ENCODE results near the gene R3HDM2. TPM values are rescaled to one million over a fixed set of nuclear protein-coding genes. Genes with fewer than 3 reads are reported as not detected.
"Not testable (repeated sequence)": the region's sequence is repeated elsewhere in the genome, so short reads cannot be mapped to it uniquely, and the experiment has no call there.

The R3HDM2 gene
- total RNA-seq, 3 donors from 2014 or later = 31.6 to 43.0 (median 35.7) TPM

GRCh38 chr12:57340104-57340503 is 90.7 kb downstream of the R3HDM2 start:
- H3K4me1 ChIP-seq = no peaks in the 10 kb centered on the region
- TF ChIP-seq POLR2A (IDR thresholded peaks at IDR 0.05) (no peak), CTCF (IDR thresholded peaks at IDR 0.05) (no peak), POLR2AphosphoS5 (IDR thresholded peaks at IDR 0.05) (no peak)
- H3K27ac ChIP-seq = no peak overlapping the region
- intact Hi-C loops (cut with DNase I; ENCODE audit: low total_unique reads) = no loop called here
- H3K9me3 ChIP-seq = no peaks in the 10 kb centered on the region
- no peak overlapping the region for H3K4me3 ChIP-seq
- H3K27me3 ChIP-seq = no peaks in the 10 kb centered on the region
- H3K36me3 ChIP-seq = no peaks in the 10 kb centered on the region
- no peak for DNase-seq (ENCODE audit: low spot score in 2 of 2)

- H3K27ac ChIP-seq; intact Hi-C loops (cut with DNase I; ENCODE audit: low total_unique reads); H3K36me3 ChIP-seq; H3K27me3 ChIP-seq; H3K4me1 ChIP-seq; H3K4me3 ChIP-seq; DNase-seq (ENCODE audit: low spot score in 2 of 2); H3K9me3 ChIP-seq: not testable (repeated sequence)
Measured at GRCh38 chr12:57336299-57336698, 94.5 kb downstream of the R3HDM2 start.

- Histone ChIP-seq H3K36me3 (no peaks in the 10 kb centered on the region), H3K27ac (no peak overlapping the region), H3K27me3 (no peaks in the 10 kb centered on the region), H3K4me3 (no peak overlapping the region), H3K4me1 (no peaks in the 10 kb centered on the region), H3K9me3 (no peaks in the 10 kb centered on the region)
- no peak for DNase-seq (ENCODE audit: low spot score in 2 of 2)
- intact Hi-C loops (cut with DNase I; ENCODE audit: low total_unique reads) = no loop called here
- TF ChIP-seq CTCF (IDR thresholded peaks at IDR 0.05) (no peak), POLR2A (IDR thresholded peaks at IDR 0.05) (no peak), POLR2AphosphoS5 (IDR thresholded peaks at IDR 0.05) (no peak)
Measured at GRCh38 chr12:57334219-57334618, 96.6 kb downstream of the R3HDM2 start.

- TF ChIP-seq CTCF (IDR thresholded peaks at IDR 0.05) = no peak
- no peak for TF ChIP-seq POLR2A (IDR thresholded peaks at IDR 0.05)
- TF ChIP-seq POLR2AphosphoS5 (IDR thresholded peaks at IDR 0.05) = no peak
- Histone ChIP-seq H3K27ac (no peak overlapping the region), H3K4me1 (no peaks in the 10 kb centered on the region), H3K4me3 (no peak overlapping the region), H3K9me3 (no peaks in the 10 kb centered on the region), H3K36me3 (no peaks in the 10 kb centered on the region), H3K27me3 (no peaks in the 10 kb centered on the region)
- no peak for DNase-seq (ENCODE audit: low spot score in 2 of 2)
- intact Hi-C loops (cut with DNase I; ENCODE audit: low total_unique reads) = no loop called here
Measured at GRCh38 chr12:57332646-57333312, 98.1 kb downstream of the R3HDM2 start.

GRCh38 chr12:57330992-57331391 is 99.9 kb downstream of the R3HDM2 start:
- no peaks in the 10 kb centered on the region for H3K36me3 ChIP-seq
- H3K9me3 ChIP-seq = no peaks in the 10 kb centered on the region
- H3K4me1 ChIP-seq = no peaks in the 10 kb centered on the region
- TF ChIP-seq POLR2A (IDR thresholded peaks at IDR 0.05) = no peak
- TF ChIP-seq CTCF (IDR thresholded peaks at IDR 0.05) = no peak
- no peak for TF ChIP-seq POLR2AphosphoS5 (IDR thresholded peaks at IDR 0.05)
- no peak overlapping the region for H3K4me3 ChIP-seq
- DNase-seq (ENCODE audit: low spot score in 2 of 2) = no peak
- H3K27me3 ChIP-seq = no peaks in the 10 kb centered on the region
- no peak overlapping the region for H3K27ac ChIP-seq
- intact Hi-C loops (cut with DNase I; ENCODE audit: low total_unique reads) = no loop called here

- H3K4me1 ChIP-seq = no peaks in the 10 kb centered on the region
- H3K36me3 ChIP-seq = no peaks in the 10 kb centered on the region
- H3K27ac ChIP-seq = no peak overlapping the region
- intact Hi-C loops (cut with DNase I; ENCODE audit: low total_unique reads) = no loop called here
- DNase-seq (ENCODE audit: low spot score in 2 of 2) = no peak
- H3K27me3 ChIP-seq = no peaks in the 10 kb centered on the region
- no peaks in the 10 kb centered on the region for H3K9me3 ChIP-seq
- TF ChIP-seq CTCF (IDR thresholded peaks at IDR 0.05) = no peak
- no peak for TF ChIP-seq POLR2A (IDR thresholded peaks at IDR 0.05)
- H3K4me3 ChIP-seq = no peak overlapping the region
Measured at GRCh38 chr12:57329219-57329618, 101.6 kb downstream of the R3HDM2 start.

Data from breast epithelium (tissue), 4 donors.